Measurements from ENCODE around the gene PA2G4. TPM values are rescaled to one million over a fixed set of nuclear protein-coding genes. Genes with fewer than 3 reads are reported as not detected.

The PA2G4 gene
- total RNA-seq, 2 donors from 2014 or later = 128 to 161 TPM

- peak overlapping the region; percentile 99 for H3K27ac Mint-ChIP-seq
- no peaks in the 10 kb centered on the region for H3K9me3 Mint-ChIP-seq
- Histone ChIP-seq H3K27ac (ENCODE audit: low read depth, low read length) (peak overlapping the region; percentile 21), H3K4me1 (ENCODE audit: control insufficient read depth, insufficient read depth, low read length) (peaks cover 8% of the 10 kb centered on the region), H3K27me3 (ENCODE audit: control insufficient read depth, insufficient read depth, low read length, poor library complexity, severe bottlenecking) (no peaks in the 10 kb centered on the region), H3K9me3 (ENCODE audit: control insufficient read depth, low read length) (no peaks in the 10 kb centered on the region), H3K9ac (ENCODE audit: extremely low read depth, low read length, poor library complexity, severe bottlenecking) (peak overlapping the region; percentile 97), H3K36me3 (ENCODE audit: control insufficient read depth, insufficient read depth, low read length) (peaks cover 70% of the 10 kb centered on the region), H3K4me3 (ENCODE audit: low read length) (peak overlapping the region; percentile 97)
- peaks cover 52% of the 10 kb centered on the region for H3K4me1 Mint-ChIP-seq
- TF ChIP-seq CTCF (conservative IDR thresholded peaks at IDR 0.05) = peak; percentile 8
- 62 to 69% methylated on average over 6 to 7 of the region's 7 CpGs for WGBS, 2 experiments (ENCODE audit: insufficient coverage in 1 of 2, insufficient read length in 1 of 2)
- peaks cover 57% of the 10 kb centered on the region for H3K36me3 Mint-ChIP-seq (ENCODE audit: low read depth)
- no peaks in the 10 kb centered on the region for H3K27me3 Mint-ChIP-seq (ENCODE audit: insufficient read depth)
- peak overlapping the region; percentile 96 for H3K4me3 Mint-ChIP-seq
- peak; percentile 64 for DNase-seq
Observed at GRCh38 chr12:56160193-56160763, 55.9 kb downstream of the PA2G4 start.

GRCh38 chr12:56160894-56161689 is 56.7 kb downstream of the PA2G4 start:
- Mint-ChIP-seq H3K9me3 (no peaks in the 10 kb centered on the region), H3K27me3 (ENCODE audit: insufficient read depth) (no peaks in the 10 kb centered on the region), H3K4me3 (peak overlapping the region; percentile 96), H3K36me3 (ENCODE audit: low read depth) (peaks cover 57% of the 10 kb centered on the region), H3K27ac (peak overlapping the region; percentile 99), H3K4me1 (peaks cover 47% of the 10 kb centered on the region)
- H3K27me3 ChIP-seq (ENCODE audit: control insufficient read depth, insufficient read depth, low read length, poor library complexity, severe bottlenecking) = no peaks in the 10 kb centered on the region
- DNase-seq = no peak
- peak overlapping the region; percentile 97 for H3K4me3 ChIP-seq (ENCODE audit: low read length)
- H3K9me3 ChIP-seq (ENCODE audit: control insufficient read depth, low read length) = no peaks in the 10 kb centered on the region
- peaks cover 8% of the 10 kb centered on the region for H3K4me1 ChIP-seq (ENCODE audit: control insufficient read depth, insufficient read depth, low read length)
- peak overlapping the region; percentile 21 for H3K27ac ChIP-seq (ENCODE audit: low read depth, low read length)
- H3K9ac ChIP-seq (ENCODE audit: extremely low read depth, low read length, poor library complexity, severe bottlenecking) = peak overlapping the region; percentile 97
- WGBS, 2 experiments (ENCODE audit: insufficient coverage in 1 of 2, insufficient read length in 1 of 2) = 92 to 100% methylated on average over 7 to 10 of the region's 11 CpGs
- H3K36me3 ChIP-seq (ENCODE audit: control insufficient read depth, insufficient read depth, low read length) = peaks cover 71% of the 10 kb centered on the region
- TF ChIP-seq CTCF (conservative IDR thresholded peaks at IDR 0.05) = no peak

GRCh38 chr12:56161690-56162351 is 57.5 kb downstream of the PA2G4 start:
- Mint-ChIP-seq H3K36me3 (ENCODE audit: low read depth) (peaks cover 61% of the 10 kb centered on the region), H3K27ac (peak overlapping the region; percentile 99), H3K4me3 (peak overlapping the region; percentile 96), H3K4me1 (peaks cover 47% of the 10 kb centered on the region), H3K9me3 (no peaks in the 10 kb centered on the region), H3K27me3 (ENCODE audit: insufficient read depth) (no peaks in the 10 kb centered on the region)
- no peaks in the 10 kb centered on the region for H3K27me3 ChIP-seq (ENCODE audit: control insufficient read depth, insufficient read depth, low read length, poor library complexity, severe bottlenecking)
- 88 to 94% methylated on average over 3 to 10 of the region's 10 CpGs for WGBS, 2 experiments (ENCODE audit: insufficient coverage in 1 of 2, insufficient read length in 1 of 2)
- no peaks in the 10 kb centered on the region for H3K9me3 ChIP-seq (ENCODE audit: control insufficient read depth, low read length)
- DNase-seq = peak; percentile 66
- H3K36me3 ChIP-seq (ENCODE audit: control insufficient read depth, insufficient read depth, low read length) = peaks cover 73% of the 10 kb centered on the region
- no peak for TF ChIP-seq CTCF (conservative IDR thresholded peaks at IDR 0.05)
- peak overlapping the region; percentile 97 for H3K9ac ChIP-seq (ENCODE audit: extremely low read depth, low read length, poor library complexity, severe bottlenecking)
- peaks cover 8% of the 10 kb centered on the region for H3K4me1 ChIP-seq (ENCODE audit: control insufficient read depth, insufficient read depth, low read length)
- H3K27ac ChIP-seq (ENCODE audit: low read depth, low read length) = peak overlapping the region; percentile 6
- H3K4me3 ChIP-seq (ENCODE audit: low read length) = peak overlapping the region; percentile 97
